Right lung (tissue), 5 donors: Measurements from ENCODE around the gene POGZ. TPM values are rescaled to one million over a fixed set of nuclear protein-coding genes. Genes with fewer than 3 reads are reported as not detected.
A peak's percentile ranks its signal among the peaks of the same experiment; 100 is the strongest.
"Not testable (repeated sequence)": the region's sequence is repeated elsewhere in the genome, so short reads cannot be mapped to it uniquely, and the experiment has no call there.

Experiments
- DNase-seq, 2 donors: peaks; one replicate each; pipeline ENCODE4 v3.0.0-alpha.2; 2013
- polyA plus RNA-seq, 5 donors: library from polyadenylated mRNA; unstranded; fragments of 120-200 nt; gene quantifications; one replicate each; pipeline versions ENCODE4 v1.2.1 to v1.2.3, GENCODE V29; 2013; ENCODE audit warnings: inconsistent platforms in 1 of 5, low replicate concordance in 1 of 5; ENCODE audit not compliant: insufficient read length in 5 of 5, insufficient read depth in 1 of 5

POGZ gene
- polyA plus RNA-seq, 5 donors: 90.6 to 150 (median 130) TPM

DNA sequence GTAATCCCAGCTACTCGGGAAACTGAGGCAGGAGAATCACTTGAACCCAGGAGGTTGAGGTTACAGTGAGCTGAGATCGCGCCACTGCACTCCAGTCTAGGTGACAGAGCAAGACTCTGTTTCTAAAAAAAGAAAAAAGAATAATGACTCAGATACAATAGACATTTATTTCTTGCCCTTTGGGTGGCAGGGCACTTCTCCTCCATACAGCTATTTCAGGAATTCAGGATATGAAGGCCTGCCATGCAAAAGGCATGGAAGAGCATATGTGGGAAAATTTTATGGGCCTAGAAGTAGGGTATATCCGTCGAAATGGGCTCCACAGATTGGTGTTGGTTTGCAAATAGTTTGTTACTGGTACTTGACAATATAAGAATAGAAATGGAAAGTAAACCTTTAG is 20.2 kb upstream of the POGZ start:
- DNase-seq: no peak

DNA sequence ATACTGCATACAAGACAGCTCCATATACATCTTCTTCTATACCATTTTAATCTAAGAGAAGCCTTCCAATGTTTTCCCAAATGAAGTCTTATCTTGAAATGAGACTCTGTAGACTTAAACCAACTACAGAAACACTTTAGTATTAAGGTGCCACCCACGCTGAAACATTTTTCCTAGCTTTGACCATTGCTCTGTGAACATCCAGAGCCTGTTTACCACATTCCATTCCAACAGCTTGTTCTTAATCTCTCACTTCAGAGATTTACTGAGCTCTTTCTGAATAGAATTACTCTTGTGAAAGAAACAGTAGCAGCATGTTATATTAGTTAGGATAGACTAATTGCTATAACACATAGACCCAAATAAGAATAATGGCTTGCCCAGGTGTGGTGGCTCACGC is 19.6 kb upstream of the POGZ start:
- DNase-seq: no peak

DNA sequence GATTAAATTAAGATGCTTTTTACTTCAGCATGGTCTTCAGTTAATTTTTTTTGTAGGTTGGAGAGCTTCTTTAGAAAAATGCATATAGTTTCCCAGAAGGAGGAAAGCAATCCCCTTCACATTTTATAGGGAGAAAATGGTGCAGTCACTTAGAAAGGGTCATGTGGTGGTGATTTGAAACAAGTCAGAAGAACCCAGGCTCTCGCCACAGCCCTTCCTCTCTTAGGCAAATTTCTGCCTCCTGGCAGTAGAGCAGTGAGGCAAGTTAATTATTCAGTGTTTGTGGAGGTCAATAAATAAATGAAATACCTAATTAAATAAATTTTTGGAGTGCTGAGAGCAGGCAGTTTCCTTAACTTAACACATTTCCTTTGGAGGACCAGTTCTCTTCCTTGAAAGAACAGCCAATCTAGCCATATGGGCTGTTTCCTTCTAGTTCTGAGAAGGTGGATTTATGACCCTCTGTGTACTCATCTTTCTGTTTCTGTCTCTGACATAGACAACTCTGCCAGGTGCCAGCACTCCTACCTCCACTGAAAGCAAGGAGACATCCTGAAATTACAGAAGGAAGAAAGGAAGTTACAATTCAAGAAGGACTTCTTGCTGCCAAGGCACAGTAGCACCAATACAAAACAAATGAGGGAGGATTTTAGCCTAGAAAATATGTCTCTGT is 19.0 kb upstream of the POGZ start:
- no peak for DNase-seq

DNA sequence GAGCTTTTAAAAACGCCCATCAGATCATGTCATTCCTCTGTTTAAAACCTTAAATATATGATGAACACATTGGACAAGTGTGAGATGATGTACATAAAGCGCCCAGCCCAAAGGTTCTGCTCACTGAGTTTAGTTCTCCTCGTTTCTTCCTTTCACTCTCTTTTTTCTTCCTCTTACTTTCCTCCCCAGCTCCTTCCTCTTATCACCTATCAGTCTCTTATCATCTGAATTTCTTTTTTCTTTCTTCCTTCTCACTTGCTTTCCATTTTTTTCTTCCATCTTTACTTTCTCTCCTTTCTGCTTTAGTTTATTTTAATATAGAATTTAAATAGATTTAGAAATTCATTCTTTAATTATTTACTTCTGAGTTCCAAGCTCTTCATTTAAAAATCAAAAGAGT is 17.8 kb upstream of the POGZ start:
- no peak for DNase-seq

DNA sequence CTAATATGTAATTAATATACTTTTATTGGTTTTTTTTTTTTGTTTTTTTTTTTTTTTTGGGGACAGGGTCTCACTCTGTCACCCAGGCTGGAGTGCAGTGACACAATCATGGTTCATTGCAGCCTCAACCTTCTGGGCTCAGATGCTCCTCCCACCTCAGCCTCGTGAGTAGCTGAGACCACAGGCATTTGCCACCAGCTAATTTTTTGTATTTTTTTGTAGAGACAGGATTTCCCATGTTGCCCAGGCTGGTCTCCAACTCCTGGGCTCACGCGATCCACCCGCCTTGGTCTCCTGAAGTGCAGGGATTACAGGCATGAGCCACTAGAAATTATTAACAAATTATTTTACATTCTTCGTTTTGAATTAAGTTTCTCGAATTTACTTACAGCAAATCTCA is 16.8 kb upstream of the POGZ start:
- DNase-seq: no peak

DNA sequence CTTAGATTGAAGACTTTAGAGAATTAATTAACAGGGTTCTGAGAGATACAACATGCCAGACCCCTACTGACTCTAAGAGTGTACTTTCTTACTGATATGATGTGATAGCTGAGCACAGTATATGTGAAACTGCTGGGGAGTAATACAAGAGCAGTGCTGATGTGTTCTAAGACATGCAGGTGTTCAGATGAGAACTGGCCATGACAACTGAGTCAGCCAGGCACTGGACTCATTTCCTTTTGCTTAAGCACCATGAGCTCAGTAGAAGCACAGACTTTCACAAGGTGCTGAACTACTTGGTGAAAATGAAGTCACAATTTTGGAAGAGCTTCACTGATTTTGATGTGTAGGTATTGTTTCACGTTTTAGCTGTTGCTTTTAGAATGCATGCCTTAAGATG is 15.9 kb upstream of the POGZ start:
- no peak for DNase-seq

DNA sequence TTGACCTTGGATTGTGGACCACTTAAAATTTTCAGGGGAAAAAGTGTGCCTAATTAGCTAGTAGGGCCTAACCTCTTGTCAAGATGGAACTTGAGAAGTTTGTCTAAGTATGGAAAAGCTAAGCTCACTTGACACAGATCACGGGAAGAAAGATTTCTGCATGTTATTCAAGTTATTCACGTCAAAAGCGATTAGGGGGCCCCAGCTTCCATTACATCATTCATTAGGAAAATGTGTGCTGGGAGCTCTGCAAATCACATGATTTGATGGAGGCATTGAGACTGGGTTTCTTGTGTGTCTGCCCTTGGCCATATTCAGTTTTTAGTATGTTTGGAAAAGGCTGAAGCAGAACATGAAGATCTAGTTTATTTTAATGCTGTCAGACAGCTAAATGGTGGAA is 15.5 kb upstream of the POGZ start:
- DNase-seq: no peak

DNA sequence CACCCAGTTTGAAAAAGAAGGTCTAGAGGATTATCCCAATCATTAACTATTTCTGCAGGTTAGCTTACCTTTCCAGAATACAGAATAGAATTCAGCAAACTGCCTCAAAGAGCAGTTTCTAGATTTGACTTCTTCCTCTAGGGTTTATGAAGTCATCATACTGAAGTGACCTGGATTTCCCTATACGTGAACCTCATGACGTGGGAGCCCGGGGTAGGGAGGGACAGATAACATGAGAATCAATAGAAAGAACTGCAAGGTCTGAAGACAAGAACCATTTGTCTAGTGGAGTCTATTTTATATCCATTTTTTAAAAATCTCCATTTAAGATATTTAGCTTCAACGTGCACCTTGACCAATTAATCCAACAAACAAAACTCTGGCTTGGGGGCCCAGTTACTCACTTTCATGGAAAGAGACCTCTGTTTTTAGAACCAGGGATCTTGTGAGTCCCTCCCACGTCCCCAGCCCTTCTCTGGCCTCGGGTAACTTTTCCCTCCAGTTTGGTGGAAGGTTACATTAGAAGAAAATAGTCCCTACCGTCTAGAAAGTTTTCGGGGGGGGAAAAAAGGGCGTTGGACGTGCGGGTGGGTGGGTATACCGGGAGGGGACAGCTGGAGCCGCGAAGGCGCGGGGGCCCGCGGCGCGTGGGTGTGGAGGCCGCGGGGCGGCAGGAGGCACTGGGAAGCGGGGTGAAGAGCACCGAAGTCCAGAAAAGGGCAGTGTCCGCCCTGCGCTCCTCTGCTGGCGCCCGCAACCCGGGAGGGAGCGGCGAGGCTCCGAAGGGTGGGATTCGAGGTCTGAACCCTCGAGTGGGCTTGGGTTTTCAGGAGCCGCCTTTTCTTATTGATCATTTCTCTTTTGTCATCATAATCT is 13.8 kb upstream of the POGZ start:
- peak; percentile 63 to 78 for DNase-seq

DNA sequence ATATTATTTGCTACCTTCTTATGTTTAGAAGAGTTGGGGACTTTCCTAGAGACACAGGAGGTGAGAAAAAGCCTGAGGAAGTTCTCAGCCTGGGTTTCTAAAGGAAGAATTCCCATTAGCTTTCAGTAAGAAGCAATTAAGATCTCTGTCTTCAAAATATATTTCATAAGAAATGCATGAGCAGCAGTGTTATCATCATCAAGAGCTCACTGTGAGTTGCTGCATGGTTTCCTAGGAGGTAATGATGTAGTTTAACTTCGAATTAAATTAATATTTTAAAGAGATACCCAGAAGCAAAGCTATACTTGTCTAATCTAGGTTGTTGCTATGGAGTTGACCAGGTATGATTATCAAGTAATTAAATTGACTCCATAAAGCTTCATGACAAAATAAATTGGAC is 5.7 kb upstream of the POGZ start:
- DNase-seq: no peak

DNA sequence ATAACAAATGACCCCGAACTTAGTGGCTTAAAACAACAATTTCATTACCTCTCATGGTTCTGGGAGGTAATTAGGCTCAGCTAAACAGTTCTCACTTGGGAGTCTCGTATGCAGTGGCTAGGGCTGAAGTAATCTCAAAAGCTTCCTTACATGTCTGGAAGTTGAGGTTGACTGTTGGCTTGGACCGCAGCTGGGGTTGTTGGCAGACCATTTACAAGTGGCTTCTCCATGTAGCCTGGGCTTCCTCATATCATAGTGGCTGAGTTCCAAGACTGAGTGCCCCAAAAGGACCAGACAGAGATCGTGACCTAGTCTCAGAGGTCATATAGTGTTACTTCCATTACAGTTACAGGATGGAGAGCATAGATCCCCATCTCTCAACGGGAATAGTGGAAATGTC is 2.4 kb upstream of the POGZ start:
- no peak for DNase-seq

DNA sequence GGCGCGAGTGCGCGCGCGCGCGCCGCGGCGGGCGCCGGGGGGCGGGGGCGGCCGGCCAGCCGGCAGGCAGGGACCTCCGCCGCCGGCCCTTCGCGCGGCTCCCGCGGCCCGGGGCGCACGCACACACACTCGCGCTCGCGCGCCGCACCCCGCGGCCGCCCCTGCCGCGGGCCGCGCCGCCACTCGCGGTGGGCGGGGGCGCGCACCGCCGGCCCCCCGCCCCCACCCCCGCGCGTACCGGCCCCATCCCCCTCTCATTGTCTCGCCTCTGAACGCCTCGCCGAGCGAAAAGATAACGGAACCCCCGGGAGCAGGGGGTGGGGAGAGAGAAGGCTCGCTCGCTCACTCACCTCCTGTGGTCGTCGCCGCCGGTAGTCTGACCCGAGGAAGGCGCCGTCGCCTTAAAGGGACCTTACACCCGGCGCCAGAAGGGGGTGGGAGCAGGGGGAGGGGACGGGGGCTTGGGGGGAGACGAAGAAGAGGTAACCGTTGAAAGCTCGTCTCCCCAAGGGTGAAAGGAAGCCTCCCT is 428 bp downstream of the POGZ start:
- DNase-seq: peak; percentile 54 to 55

DNA sequence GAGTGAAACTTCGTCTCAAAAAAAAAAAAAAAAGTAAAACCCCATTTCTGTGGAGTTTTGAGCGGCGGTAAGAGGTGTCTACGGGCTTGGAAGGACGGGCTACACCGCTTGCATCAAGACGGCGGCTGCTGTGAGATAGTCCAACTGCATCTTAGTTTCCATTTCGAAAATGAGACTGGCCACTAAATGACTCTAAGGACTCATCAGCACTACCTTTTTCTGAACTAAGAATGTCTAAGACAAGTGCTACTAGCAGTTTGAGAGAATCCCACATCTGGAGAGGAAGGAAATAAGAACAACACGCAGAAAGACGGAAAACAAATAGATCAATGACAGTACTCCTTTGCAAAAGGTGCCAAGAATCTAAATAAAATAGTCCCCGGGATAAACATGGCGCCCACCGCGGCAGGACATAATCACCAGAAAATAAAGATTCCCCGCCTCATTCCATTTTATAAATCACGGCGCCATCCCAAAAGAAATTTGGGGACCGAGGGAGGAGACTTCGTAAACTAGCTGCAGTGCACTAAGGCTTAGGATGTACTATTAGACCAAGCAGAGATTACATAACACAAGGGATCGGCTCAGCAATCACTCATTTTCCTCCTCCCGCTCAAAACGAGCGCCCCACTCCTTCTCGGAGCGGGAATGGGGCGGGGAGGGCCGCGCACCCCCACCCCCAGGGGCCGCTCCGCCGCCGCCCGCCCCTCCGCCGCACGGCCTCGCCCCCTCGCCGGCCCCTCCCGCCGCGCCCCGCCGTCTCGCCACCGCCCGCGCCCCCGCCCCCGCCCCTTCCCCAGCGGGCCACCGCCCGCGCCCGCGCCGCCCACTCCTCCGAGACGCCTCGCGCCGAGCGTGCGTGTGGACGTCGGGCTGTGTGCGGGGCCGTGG is 1.1 kb downstream of the POGZ start:
- peak; percentile 75 for DNase-seq

DNA sequence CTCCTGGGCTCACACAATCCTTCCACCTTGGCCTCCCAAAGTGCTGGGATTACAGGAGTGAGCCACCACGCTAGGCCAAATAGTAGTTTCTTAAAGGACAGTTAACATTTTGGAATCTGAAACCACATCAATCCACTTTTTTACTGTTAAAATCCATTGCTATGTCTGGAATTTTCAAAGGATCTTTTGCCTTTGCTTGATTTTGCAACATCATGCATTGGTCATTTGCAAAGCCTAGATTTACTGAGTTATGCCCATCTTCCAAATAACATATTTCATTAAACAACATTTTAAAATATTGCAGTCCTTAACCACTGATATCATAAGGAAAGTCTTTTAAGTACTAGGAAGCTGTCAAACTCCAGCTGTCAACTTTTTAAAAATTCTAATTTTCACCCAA is 3.3 kb downstream of the POGZ start:
- no peak for DNase-seq

DNA sequence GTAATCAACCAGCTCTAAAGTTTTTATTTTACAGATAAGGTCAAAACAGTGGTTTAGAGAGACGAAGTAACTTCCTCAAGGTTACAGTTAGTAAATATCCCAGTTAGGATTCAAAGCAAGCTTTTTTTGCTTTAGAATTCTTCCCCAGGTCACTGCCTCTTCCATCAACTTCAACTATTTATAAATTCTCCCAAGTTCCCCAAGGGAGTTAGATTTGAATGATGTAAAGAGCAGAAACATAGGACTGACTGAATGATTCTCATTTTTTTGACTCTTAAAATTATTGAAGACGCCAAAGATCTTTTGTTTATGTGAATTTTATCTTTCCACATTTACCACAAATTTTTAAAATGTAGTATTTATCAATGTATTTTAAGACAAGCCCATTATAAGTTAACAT is 4.1 kb downstream of the POGZ start:
- no peak for DNase-seq

DNA sequence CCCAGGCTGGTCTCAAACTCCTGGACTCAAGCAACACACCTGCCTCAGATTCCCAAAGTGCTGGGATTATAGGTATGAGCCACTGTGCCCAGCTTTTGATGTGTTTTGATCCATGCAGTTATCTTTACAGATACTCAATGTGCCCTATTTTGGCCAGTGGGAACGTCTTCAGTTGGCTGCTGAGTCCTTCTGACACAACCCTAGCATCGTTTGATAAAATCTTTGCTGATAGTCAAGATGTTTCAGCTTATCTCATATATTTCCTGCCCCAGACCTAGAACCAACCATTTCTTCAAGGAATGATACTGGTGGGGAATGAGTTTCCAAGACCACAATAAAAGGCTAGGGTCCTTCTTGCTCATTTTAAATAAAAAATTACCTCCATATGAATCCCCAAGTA is 11.6 kb downstream of the POGZ start:
- no peak for DNase-seq

DNA sequence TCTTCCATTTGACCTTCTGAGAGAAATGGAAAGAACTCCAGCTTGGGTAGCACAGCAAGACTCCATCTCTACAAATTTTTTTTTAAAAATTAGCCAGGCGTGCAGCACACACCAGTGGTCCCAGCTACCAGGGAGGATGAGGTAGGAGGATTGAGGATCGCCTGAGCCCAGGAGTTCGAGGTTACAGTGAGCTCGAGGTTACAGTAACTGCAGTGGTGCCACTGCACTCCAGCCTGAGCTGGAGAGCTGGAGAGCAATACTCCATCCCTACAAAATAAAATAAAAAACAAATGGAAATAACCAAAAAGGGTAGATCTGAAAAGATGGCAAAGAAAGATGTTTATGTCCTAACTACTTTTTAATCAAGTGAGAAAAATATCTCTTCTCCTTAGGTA is 14.5 kb downstream of the POGZ start:
- no peak for DNase-seq

DNA sequence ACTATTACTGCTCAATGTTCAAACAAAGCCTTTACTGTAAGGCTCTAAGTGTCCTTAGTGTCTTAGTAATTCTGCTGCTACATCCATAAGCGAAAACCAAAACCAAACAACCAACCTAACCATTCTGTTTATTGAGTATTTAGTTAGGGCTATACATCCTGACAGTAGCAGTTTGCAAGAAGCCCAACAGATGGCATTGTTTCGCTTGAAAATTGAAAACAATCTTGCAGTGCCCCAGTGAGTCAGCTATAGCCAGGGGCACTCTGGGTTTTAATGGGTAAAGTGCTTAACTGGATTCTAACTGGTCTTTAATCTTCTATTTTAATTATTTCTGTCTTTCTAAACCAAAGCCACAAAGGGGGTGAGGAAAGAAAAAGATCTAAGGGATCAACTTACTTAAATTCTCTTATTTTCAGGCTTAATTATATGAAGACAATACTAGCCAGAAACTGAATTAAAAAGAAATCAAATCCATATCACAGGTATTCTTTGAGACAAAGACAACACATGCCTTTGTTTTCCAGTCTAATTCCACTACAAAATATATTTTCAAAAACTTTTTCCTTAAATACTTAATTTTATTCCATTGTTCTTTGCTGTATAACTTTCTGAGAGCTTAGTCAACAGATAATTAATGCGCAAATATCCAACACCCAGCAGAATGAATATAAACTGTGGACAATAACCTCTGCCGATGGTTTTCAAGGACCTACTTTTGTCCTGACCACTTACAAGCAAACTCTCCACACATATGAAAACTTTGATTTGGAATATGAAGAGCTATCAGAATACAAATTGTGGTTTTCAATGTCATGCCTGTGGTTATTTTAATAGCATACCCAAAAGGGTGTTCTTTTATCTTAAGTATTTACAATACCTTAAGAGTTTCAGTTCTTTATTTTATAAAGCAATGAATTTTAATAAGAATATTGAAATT is 15.2 kb downstream of the POGZ start:
- peak; percentile 34 to 45 for DNase-seq

DNA sequence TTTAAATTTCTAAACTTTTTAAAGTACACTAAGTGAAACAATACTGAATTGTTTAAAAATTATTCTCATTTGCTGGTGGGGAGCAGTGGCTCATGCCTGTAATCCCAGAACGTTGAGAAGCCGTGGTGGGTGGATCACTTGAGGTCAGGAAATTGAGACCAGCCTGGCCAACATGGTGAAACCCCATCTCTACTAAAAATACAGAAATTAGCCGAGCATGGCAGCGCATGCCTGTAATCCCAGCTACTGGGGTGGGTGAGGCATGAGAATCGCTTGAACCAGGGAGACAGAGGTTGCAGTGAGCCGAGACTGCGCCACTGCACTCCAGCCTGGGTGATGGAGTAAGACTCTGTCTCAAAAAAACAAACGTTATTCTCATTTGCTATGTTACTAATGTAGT is 21.9 kb downstream of the POGZ start:
- not testable (repeated sequence) for DNase-seq

DNA sequence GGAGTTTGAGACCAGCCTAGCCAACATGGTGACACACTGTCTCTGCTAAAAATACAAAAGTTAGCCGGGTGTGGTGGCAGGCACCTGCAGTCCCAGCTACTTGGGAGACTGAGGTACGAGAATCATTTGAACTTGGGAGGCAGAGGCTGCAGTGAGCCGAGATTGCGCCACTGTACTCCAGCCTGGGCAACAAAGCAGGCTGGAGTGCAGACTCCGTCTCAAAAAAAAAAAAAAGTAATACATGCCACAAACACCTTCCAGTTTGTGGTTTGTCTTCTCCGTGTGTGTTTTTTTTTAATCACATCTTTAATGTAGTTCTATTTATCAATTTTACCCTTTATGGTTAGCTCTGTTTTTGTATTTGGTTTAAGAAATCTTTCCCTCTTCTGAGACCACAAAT is 22.3 kb downstream of the POGZ start:
- no peak for DNase-seq

DNA sequence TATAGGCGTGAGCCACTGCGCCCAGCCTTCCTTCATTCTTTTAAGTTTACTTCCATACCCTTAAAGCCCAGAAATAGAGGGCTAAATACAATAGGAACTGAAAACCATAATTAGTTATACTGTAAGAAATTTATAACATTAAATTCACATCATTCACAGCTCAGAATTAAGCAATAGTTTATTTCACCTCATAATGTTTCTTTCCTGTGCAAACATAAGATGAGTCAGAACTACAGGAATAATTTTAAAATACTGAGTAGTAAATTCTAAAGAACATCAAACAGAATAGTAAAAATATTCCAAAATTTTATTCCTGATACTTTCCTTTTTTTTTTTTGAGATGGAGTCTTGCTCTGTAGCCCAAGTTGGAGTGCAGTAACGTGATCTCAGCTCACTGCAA is 24.1 kb downstream of the POGZ start:
- no peak for DNase-seq

DNA sequence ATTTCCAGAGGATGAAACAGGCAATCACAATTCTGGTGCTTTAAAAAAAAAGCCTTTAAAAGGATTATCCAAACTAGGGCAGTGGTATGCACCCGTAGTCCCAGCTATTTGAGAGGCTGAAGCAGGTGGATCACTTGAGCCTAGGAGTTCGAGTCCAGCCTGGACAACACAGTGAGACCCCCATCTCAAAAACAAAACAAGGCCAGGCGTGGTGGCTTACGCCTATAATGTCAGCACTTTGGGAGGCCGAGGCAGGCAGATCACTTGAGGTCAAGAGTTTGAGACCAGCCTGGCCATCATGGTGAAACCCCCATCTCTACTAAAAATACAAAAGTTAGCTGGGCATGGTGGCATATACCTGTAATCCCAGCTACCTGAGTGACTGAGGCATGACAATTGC is 25.5 kb downstream of the POGZ start:
- DNase-seq: not testable (repeated sequence)
